Heart left ventricle (tissue), 16 donors: ENCODE measurements around the gene ZNF512. TPM values are rescaled to one million over a fixed set of nuclear protein-coding genes. Genes with fewer than 3 reads are reported as not detected.
A peak's percentile ranks its signal among the peaks of the same experiment; 100 is the strongest.
"Not testable (repeated sequence)": the region's sequence is repeated elsewhere in the genome, so short reads cannot be mapped to it uniquely, and the experiment has no call there.

Experiments used
- ATAC-seq, 4 donors: fragments of 200-7000 bp; cut with Tn5 transposase; one replicate each; pipeline ENCODE4 v1.9.1; 2020 to 2022; ENCODE audit warnings: moderate library complexity in 4 of 4, mild to moderate bottlenecking in 3 of 4, moderate number of reproducible peaks in 1 of 4
- DNase-seq, 5 donors: peaks; one replicate each; pipeline ENCODE4 v3.0.0-alpha.2; 2020
- H3K27ac ChIP-seq, 12 donors: fragments of 200-600 bp; sonication (generic) in 4 of 12; one replicate each; pipeline versions ENCODE4 v1.5.0 to v1.8.0; 2016 to 2022; ENCODE audit warnings: mild to moderate bottlenecking in 2 of 12
- H3K27me3 ChIP-seq, 9 donors: fragments of 200-600 bp; sonication (generic) in 2 of 9; one replicate each; pipeline versions ENCODE4 v1.5.1 to v1.8.0; 2016 to 2022; ENCODE audit warnings: mild to moderate bottlenecking in 3 of 9
- H3K36me3 ChIP-seq, 9 donors: fragments of 200-600 bp; sonication (generic) in 2 of 9; one replicate each; pipeline versions ENCODE4 v1.5.0 to v1.8.0; 2018 to 2022; ENCODE audit warnings: mild to moderate bottlenecking in 2 of 9
- H3K4me1 ChIP-seq, 12 donors: fragments of 200-600 bp; sonication (generic) in 4 of 12; one replicate each; pipeline versions ENCODE4 v1.5.0 to v1.8.0; 2016 to 2022; ENCODE audit warnings: mild to moderate bottlenecking in 3 of 12
- H3K4me3 ChIP-seq, 12 donors: fragments of 200-600 bp; sonication (generic) in 4 of 12; one replicate each; pipeline versions ENCODE4 v1.5.0 to v1.8.0; 2017 to 2022; ENCODE audit warnings: mild to moderate bottlenecking in 9 of 12, moderate library complexity in 4 of 12
- H3K9me3 ChIP-seq, 12 donors: fragments of 200-600 bp; sonication (generic) in 4 of 12; one replicate each; pipeline versions ENCODE4 v1.5.0 to v1.8.0; 2016 to 2022; ENCODE audit warnings: mild to moderate bottlenecking in 1 of 12
- POLR2A ChIP-seq, 2 donors: fragments of 450-650 bp; IDR thresholded peaks; one replicate each; pipeline ENCODE4 v1.6.1; 2017; ENCODE audit warnings: antibody characterized with exemption in 2 of 2, mild to moderate bottlenecking in 2 of 2, moderate library complexity in 2 of 2
- WGBS, 4 donors: extraction: QIAGEN DNeasy Blood & Tissue Kit in 2 of 4; methylation state at CpG; one replicate each; pipeline versions ENCODE4 v1.1.5 to v1.1.7; 2013 to 2018; 5-methylcytosine and 5-hydroxymethylcytosine counted together
- intact Hi-C, 10 donors: fragments of 100-400 bp; cut with DNase I; formaldehyde crosslinking; loops; one replicate each; pipeline versions ENCODE4 v1.11.1 to v1.14.2; 2022
- polyA plus RNA-seq, 2 donors: library from polyadenylated mRNA; stranded (reverse); fragments of 200-250 nt; gene quantifications; one replicate each; pipeline ENCODE4 v1.2.3, GENCODE V29; 2013
- total RNA-seq, 9 donors: library from RNA; depleted of rRNA in 2 of 9; stranded (reverse); fragments of >200 nt in 2 of 9; fragmentation: NEBNext Ultra II Directional in 3 of 9; extraction: Animal tissue kit (Norgen Biotek cat#: 25700) in 3 of 9; gene quantifications; one replicate each; pipeline versions ENCODE4 v1.1.0 to v1.2.4, GENCODE V29; 2016 to 2023
- TF ChIP-seq, protein P1 (sequence below), 12 donors: fragments of 200-600 bp; sonication (generic) in 4 of 12; IDR thresholded peaks; one replicate each; pipeline versions ENCODE4 v1.5.0 to v1.8.0; 2018 to 2022; ENCODE audit warnings: antibody characterized with exemption in 12 of 12, mild to moderate bottlenecking in 5 of 12
- donor health status: ischemic (EF 13 %, LVEDD 7.1; RV severe dilation, severe dysfunction).
- donor health status: healthy with polysubstance abuse.
- donor health status: DM: no; HTN: yes; CAD: no.
- donor health status: DM: no; HTN: no; CAD: no.
- donor health status: ischemic (EF 25% LVEDD 6.9; RV normal size, moderate dysfunction).
- donor health status: ischemic (EF 25% LVEDD 5.7; RV mildly dilated, moderate dysfunction).
- donor health status: healthy.
- donor health status: DM: yes; HTN: yes; CAD: no.
- donor health status: ischemic (EF 35%, LVEDD 5.7; RV mildly dilated, moderate dysfunction).
- donor health status: nonischemic (EF 11% LVEDD 7.7; RV severe dilation, severe dysfunction).
- donor health status: DM: yes; HTN: yes; CAD: no.
- donor health status: PGD.
- donor health status: ischemic (EF 29% LVEDD 5.4; RV normal size, mild dysfunction).
- donor health status: nonischemic (EF 23%, LVEDD 6.1; RV moderate dilation, normal function).

The ZNF512 gene
- total and polyA plus RNA-seq, 11 donors = 8.4 to 31.8 (median 19.4) TPM

DNA sequence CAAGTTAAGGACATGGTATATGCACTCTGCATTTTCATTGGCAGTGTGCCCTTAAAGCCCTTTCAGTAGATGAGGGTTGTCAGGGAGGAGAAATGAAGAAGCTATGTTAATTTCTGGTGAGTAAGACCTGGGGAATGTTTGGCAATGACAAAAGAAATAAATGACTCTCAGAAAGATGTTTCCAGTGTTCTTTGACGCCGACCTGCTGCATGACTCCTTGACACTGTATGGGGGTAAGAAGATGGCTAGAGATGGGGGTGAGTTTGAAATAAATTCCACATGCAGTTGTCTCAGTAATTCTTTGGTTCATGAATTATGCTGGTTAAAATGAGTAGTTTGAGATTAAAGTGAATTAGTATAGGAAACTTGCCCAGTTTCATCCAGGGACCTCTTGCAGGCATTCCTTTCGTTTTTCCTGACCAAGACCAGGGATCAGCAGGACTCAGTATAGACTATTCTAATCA, 40.1 kb downstream of the ZNF512 start:
- Histone ChIP-seq H3K27ac (no peak overlapping the region), H3K4me1 (peaks cover 0 to 19% (median 8%) of the 10 kb centered on the region in 12 donors), H3K4me3 (no peak overlapping the region), H3K36me3 (peaks cover 0 to 72% (median 60%) of the 10 kb centered on the region in 9 donors), H3K27me3 (no peaks in the 10 kb centered on the region), H3K9me3 (no peaks in the 10 kb centered on the region)
- intact Hi-C loops = loop anchor here in 3 of 10 donors (10.0 kb wide), 2 partner anchors 128 to 138 kb away; partner anchors contain the start of genes IFT172 (in 2 of the 3), FNDC4 (in 1 of the 3) and GCKR (in 1 of the 3)
- TF ChIP-seq POLR2A (IDR thresholded peaks at IDR 0.05) = no peak
- TF ChIP-seq, protein P1, sequence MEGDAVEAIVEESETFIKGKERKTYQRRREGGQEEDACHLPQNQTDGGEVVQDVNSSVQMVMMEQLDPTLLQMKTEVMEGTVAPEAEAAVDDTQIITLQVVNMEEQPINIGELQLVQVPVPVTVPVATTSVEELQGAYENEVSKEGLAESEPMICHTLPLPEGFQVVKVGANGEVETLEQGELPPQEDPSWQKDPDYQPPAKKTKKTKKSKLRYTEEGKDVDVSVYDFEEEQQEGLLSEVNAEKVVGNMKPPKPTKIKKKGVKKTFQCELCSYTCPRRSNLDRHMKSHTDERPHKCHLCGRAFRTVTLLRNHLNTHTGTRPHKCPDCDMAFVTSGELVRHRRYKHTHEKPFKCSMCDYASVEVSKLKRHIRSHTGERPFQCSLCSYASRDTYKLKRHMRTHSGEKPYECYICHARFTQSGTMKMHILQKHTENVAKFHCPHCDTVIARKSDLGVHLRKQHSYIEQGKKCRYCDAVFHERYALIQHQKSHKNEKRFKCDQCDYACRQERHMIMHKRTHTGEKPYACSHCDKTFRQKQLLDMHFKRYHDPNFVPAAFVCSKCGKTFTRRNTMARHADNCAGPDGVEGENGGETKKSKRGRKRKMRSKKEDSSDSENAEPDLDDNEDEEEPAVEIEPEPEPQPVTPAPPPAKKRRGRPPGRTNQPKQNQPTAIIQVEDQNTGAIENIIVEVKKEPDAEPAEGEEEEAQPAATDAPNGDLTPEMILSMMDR (IDR thresholded peaks at IDR 0.05) = no peak
- DNase-seq (no peak), ATAC-seq (no peak)
- WGBS, 4 donors = 90 to 95% (median 92%) methylated on average over 3 of the region's 3 CpGs

DNA sequence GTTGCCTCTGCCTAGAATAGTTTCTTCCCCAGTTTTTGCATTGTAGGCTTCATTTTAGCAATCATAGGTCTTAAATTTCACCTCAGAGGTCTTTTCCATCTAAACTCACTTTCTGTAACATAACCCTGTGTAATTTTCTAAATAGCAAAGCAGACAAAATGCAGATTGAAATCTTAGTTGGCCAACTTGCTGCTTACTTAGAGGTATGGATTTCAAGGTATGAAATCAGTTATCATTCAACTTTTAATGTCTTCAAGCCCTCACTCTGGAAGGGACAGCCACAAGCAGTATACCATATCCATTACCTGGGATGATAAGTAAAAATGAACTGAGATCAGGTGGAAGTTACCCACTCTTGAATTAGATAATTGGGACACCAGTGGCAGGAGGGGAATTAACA, 42.1 kb downstream of the ZNF512 start:
- no peak overlapping the region for H3K4me3 ChIP-seq
- ATAC-seq (no peak), DNase-seq (no peak)
- H3K36me3 ChIP-seq = peaks cover 0 to 52% (median 40%) of the 10 kb centered on the region in 9 donors
- TF ChIP-seq, protein P1 (IDR thresholded peaks at IDR 0.05) = no peak
- no peak for TF ChIP-seq POLR2A (IDR thresholded peaks at IDR 0.05)
- H3K27me3 ChIP-seq = no peaks in the 10 kb centered on the region
- H3K9me3 ChIP-seq = no peaks in the 10 kb centered on the region
- no peak overlapping the region for H3K27ac ChIP-seq
- H3K4me1 ChIP-seq = peaks cover 0 to 31% (median 18%) of the 10 kb centered on the region in 12 donors
- intact Hi-C loops = loop anchor here in 4 of 10 donors (5.0 to 10.0 kb wide), 3 partner anchors 130 to 143 kb away; partner anchors contain the start of genes IFT172 (in 2 of the 4), FNDC4 (in 1 of the 4) and GCKR (in 1 of the 4)

DNA sequence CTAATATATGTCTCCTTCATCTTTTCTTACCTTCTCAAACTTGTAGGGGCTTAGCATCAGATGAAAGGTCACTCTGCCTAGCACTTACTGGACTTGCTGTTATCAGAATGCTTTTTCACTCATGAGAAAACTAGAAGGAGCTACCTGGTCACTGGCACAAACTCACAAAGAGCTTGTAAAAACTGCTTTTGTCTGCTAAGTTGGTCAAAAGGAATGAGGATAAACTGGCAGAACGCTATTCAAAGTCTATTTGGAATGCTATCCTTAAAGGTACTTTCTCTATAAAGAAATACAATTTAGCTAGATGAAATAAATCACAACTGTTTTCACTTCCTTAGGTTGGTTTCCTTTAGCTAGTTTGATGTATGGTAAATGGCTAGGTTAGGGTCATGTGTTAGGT, 43.5 kb downstream of the ZNF512 start:
- 89 to 96% (median 91%) methylated on average over 1 of the region's 1 CpG for WGBS, 4 donors
- intact Hi-C loops = loop anchor here in 4 of 10 donors (5.0 to 10.0 kb wide), 3 partner anchors 132 to 144 kb away; partner anchors contain the start of genes IFT172 (in 2 of the 4), FNDC4 (in 1 of the 4) and GCKR (in 1 of the 4)
- DNase-seq, H3K9me3 ChIP-seq, ATAC-seq, H3K4me3 ChIP-seq, H3K27me3 ChIP-seq: not testable (repeated sequence)
- H3K36me3 ChIP-seq = peaks cover 0 to 50% (median 37%) of the 10 kb centered on the region in 9 donors
- H3K4me1 ChIP-seq = peaks cover 0 to 39% (median 21%) of the 10 kb centered on the region in 12 donors
- H3K27ac ChIP-seq = peak overlapping the region in 4 of 12 donors; percentile 18 to 83 (median 42)

DNA sequence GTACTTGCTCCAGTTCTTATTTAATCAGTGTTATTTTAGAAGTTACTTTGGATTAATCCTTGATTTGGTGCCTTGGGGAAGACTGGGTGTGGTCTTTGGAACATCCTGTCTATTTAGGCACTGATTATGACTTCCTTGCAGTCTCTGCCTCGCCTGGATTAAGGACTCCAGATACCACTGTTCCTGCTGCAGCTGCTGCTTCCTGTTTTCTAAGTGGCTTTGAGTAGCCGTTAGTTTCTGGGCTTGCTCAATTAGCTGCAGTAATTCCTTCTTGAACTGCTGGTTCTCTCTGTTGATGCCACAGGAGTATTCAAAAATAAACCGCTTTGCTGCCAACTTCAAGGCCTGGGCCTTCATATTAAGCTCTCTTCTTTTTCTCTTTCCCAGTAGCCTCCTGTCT, 44.1 kb downstream of the ZNF512 start:
- Histone ChIP-seq H3K36me3 (peaks cover 0 to 50% (median 37%) of the 10 kb centered on the region in 9 donors), H3K4me1 (peaks cover 0 to 39% (median 21%) of the 10 kb centered on the region in 12 donors), H3K27ac (peak overlapping the region in 9 of 12 donors; percentile 18 to 83 (median 32))
- H3K9me3 ChIP-seq, DNase-seq, H3K4me3 ChIP-seq, H3K27me3 ChIP-seq: not testable (repeated sequence)
- ATAC-seq = peak in 3 of 4 donors; percentile 16 to 50 (median 46)
- WGBS, 4 donors = 39 to 53% (median 49%) methylated on average over 3 of the region's 3 CpGs
- intact Hi-C loops = loop anchor here in 4 of 10 donors (5.0 to 10.0 kb wide), 3 partner anchors 132 to 145 kb away; partner anchors contain the start of genes IFT172 (in 2 of the 4), FNDC4 (in 1 of the 4) and GCKR (in 1 of the 4)
